Omental fat pad (tissue), 4 donors: ENCODE results near the gene LENG1. TPM values are rescaled to one million over a fixed set of nuclear protein-coding genes. Genes with fewer than 3 reads are reported as not detected.

Experiments used
- ATAC-seq: fragments of 150-250 bp; one replicate; pipeline ENCODE4 v1.9.1; 2016; ENCODE audit warnings: mild to moderate bottlenecking, moderate library complexity; ENCODE audit not compliant: low FRiP score
- DNase-seq: peaks from one replicate; pipeline ENCODE4 v3.0.0-alpha.2; 2019; ENCODE audit warnings: low spot score
- total RNA-seq, 4 donors: library from RNA; depleted of rRNA; stranded (reverse); fragments of >200 nt; gene quantifications; one replicate each; pipeline ENCODE4 v1.1.0, GENCODE V29; 2016
- TF ChIP-seq, protein P1 (sequence below), 3 donors: fragments of 450-650 bp; IDR thresholded peaks; one replicate each; pipeline ENCODE4 v1.5.1; 2016 to 2017; ENCODE audit warnings: antibody characterized with exemption in 3 of 3, mild to moderate bottlenecking in 3 of 3, moderate library complexity in 2 of 3

Gene LENG1
- total RNA-seq, 4 donors from 2014 or later: 5.3 to 12.3 (median 7.4) TPM

GRCh38 chr19:54193011-54193410 lies 33.5 kb upstream of the LENG1 start:
- DNase-seq (no peak), ATAC-seq (no peak)
- TF ChIP-seq, protein P1, sequence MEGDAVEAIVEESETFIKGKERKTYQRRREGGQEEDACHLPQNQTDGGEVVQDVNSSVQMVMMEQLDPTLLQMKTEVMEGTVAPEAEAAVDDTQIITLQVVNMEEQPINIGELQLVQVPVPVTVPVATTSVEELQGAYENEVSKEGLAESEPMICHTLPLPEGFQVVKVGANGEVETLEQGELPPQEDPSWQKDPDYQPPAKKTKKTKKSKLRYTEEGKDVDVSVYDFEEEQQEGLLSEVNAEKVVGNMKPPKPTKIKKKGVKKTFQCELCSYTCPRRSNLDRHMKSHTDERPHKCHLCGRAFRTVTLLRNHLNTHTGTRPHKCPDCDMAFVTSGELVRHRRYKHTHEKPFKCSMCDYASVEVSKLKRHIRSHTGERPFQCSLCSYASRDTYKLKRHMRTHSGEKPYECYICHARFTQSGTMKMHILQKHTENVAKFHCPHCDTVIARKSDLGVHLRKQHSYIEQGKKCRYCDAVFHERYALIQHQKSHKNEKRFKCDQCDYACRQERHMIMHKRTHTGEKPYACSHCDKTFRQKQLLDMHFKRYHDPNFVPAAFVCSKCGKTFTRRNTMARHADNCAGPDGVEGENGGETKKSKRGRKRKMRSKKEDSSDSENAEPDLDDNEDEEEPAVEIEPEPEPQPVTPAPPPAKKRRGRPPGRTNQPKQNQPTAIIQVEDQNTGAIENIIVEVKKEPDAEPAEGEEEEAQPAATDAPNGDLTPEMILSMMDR (IDR thresholded peaks at IDR 0.05): no peak

- DNase-seq (no peak), ATAC-seq (no peak)
- TF ChIP-seq, protein P1 (IDR thresholded peaks at IDR 0.05): no peak
Measured at GRCh38 chr19:54191811-54192453, 32.4 kb upstream of the LENG1 start.

DNA sequence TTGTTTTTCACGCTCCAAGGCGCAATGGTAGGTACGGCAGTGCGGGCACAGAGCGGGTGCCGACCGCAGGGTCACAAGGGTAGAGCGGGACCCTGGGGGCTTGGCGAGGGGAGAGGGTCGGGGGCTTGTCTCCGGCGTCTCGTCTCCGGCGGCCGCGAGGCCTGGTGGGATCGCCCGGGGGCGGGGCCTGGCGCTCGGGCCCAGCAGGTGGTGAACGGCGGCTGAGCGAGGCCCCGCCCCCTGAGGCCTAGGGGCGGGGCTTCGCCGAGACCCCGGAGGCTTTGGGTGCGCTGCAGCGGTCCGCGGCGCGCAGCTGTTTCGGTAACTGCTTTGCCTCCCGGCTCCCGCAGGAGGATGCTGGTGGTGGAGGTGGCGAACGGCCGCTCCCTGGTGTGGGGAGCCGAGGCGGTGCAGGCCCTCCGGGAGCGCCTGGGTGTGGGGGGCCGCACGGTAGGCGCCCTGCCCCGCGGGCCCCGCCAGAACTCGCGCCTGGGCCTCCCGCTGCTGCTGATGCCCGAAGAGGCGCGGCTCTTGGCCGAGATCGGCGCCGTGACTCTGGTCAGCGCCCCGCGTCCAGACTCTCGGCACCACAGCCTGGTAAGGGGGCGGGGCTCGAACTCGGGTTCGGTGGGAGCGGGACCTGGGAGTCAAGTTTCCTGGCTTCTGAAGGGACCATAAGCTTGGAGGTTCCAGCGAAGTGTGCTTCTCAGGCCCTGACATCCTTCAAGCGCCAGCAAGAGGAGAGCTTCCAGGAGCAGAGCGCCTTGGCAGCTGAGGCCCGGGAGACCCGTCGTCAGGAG lies 31.7 kb upstream of the LENG1 start, which contains the start of gene TSEN34:
Gene TSEN34, plus strand, starts transcription at position 298 of the 800 bp plus-strand sequence. Its CDS starts 57 bp downstream, at position 355.
- TF ChIP-seq, protein P1 (IDR thresholded peaks at IDR 0.05): no peak
- DNase-seq (peak; percentile 62), ATAC-seq (peak; percentile 37)

GRCh38 chr19:54190503-54191010 lies 31.0 kb upstream of the LENG1 start:
- DNase-seq: peak; percentile 96
- TF ChIP-seq, protein P1 (IDR thresholded peaks at IDR 0.05): no peak
- peak; percentile 74 for ATAC-seq

GRCh38 chr19:54189735-54190502 lies 30.4 kb upstream of the LENG1 start:
- DNase-seq (peak; percentile 99), ATAC-seq (peak; percentile 80)
- TF ChIP-seq, protein P1 (IDR thresholded peaks at IDR 0.05): no peak

- peak; percentile 63 for ATAC-seq
- DNase-seq: no peak
- TF ChIP-seq, protein P1 (IDR thresholded peaks at IDR 0.05): peak in 1 of 3 donors; percentile 19
Measured at GRCh38 chr19:54189145-54189734, 29.7 kb upstream of the LENG1 start, which contains the start of gene MBOAT7. TSS of gene MBOAT7 (minus strand) at chr19:54189580. CDS start at chr19:54188508, 1,072 bp downstream.
